Panc1 (cell line): ENCODE results near the gene GRM4.

ENCODE experiments used
- POLR2AphosphoS5 ChIP-seq: IDR thresholded peaks from 2 replicates; pipeline ENCODE4 v1.6.1; 2012; ENCODE audit warnings: mild to moderate bottlenecking, low read depth, low read length, moderate library complexity
- REST ChIP-seq, 2 experiments: IDR thresholded peaks; 2 replicates each; pipeline ENCODE4 v1.6.1; 2011 to 2012; ENCODE audit warnings: low read depth in 2 of 2, control low read depth in 1 of 2, low read length in 1 of 2, mild to moderate bottlenecking in 1 of 2, moderate library complexity in 1 of 2; ENCODE audit not compliant: insufficient read depth in 1 of 2
- SIN3A ChIP-seq: IDR thresholded peaks from 2 replicates; pipeline ENCODE4 v1.6.1; 2012; ENCODE audit warnings: low read depth, mild to moderate bottlenecking, low read length, moderate library complexity, borderline replicate concordance; ENCODE audit not compliant: insufficient read depth
- TCF7L2 ChIP-seq: IDR thresholded peaks from 2 replicates; pipeline ENCODE4 v1.6.1; 2011; ENCODE audit warnings: mild to moderate bottlenecking, low read depth, low read length, inconsistent platforms
- TF ChIP-seq, protein P1 (sequence below): fragments of 450-650 bp; IDR thresholded peaks from 2 replicates; pipeline ENCODE4 v1.5.1; 2017; ENCODE audit warnings: mild to moderate bottlenecking

DNA sequence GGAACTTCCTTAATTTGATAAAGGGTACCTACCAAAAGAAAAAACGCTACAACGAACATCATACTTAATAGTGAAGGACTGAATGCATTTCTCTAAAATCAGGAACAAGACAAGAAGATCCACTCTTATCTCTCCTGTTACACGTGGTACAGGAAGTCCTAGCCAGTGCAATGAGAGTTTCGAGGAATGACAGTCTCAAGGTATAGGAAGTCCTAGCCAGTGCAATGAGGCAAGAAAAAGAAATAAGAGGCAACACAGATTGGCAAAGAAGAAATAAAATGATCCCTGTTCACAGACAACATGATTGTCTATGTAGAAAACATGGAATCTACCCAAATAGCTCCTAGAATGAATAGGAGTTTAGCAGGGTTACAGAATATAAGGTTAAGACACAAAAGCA is 174.3 kb downstream of the GRM4 start:
- TF ChIP-seq, protein P1, sequence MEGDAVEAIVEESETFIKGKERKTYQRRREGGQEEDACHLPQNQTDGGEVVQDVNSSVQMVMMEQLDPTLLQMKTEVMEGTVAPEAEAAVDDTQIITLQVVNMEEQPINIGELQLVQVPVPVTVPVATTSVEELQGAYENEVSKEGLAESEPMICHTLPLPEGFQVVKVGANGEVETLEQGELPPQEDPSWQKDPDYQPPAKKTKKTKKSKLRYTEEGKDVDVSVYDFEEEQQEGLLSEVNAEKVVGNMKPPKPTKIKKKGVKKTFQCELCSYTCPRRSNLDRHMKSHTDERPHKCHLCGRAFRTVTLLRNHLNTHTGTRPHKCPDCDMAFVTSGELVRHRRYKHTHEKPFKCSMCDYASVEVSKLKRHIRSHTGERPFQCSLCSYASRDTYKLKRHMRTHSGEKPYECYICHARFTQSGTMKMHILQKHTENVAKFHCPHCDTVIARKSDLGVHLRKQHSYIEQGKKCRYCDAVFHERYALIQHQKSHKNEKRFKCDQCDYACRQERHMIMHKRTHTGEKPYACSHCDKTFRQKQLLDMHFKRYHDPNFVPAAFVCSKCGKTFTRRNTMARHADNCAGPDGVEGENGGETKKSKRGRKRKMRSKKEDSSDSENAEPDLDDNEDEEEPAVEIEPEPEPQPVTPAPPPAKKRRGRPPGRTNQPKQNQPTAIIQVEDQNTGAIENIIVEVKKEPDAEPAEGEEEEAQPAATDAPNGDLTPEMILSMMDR = no peak
- TF ChIP-seq POLR2AphosphoS5 (no peak), TCF7L2 (no peak), SIN3A (no peak), REST (IDR thresholded peaks at IDR 0.05; ENCODE audit: insufficient read depth in 1 of 2, low read depth in 2 of 2, low read length in 1 of 2) (no peak)
